Fibroblast of lung (primary cell): ENCODE measurements around the gene TFB2M. TPM values are rescaled to one million over a fixed set of nuclear protein-coding genes. Genes with fewer than 3 reads are reported as not detected.
A peak's percentile ranks its signal among the peaks of the same experiment; 100 is the strongest.
"Not testable (repeated sequence)": the region's sequence is repeated elsewhere in the genome, so short reads cannot be mapped to it uniquely, and the experiment has no call there.

Source experiments
- DNase-seq, 2 donors: peaks; one replicate each; pipeline versions ENCODE4 v3.0.0 to v3.0.0-alpha.2; 2010; ENCODE audit warnings: low read depth in 2 of 2
- H2AFZ ChIP-seq: 2 replicates; pipeline ENCODE4 v1.5.1; 2012; ENCODE audit warnings: low read length, control low read depth, inconsistent platforms
- H3K27ac ChIP-seq: 2 replicates; pipeline ENCODE4 v1.5.1; 2011; ENCODE audit warnings: low read length, control low read depth; ENCODE audit not compliant: insufficient read depth
- H3K27me3 ChIP-seq: 2 replicates; pipeline ENCODE4 v1.5.1; 2011; ENCODE audit warnings: mild to moderate bottlenecking, low read length; ENCODE audit not compliant: control insufficient read depth, insufficient read depth
- H3K36me3 ChIP-seq: 2 replicates; pipeline ENCODE4 v1.5.1; 2011; ENCODE audit warnings: low read length; ENCODE audit not compliant: control insufficient read depth, insufficient read depth
- H3K4me1 ChIP-seq: 2 replicates; pipeline ENCODE4 v1.5.1; 2011; ENCODE audit warnings: low read length; ENCODE audit not compliant: control insufficient read depth, insufficient read depth; ENCODE audit errors: extremely low read depth
- H3K4me2 ChIP-seq: 2 replicates; pipeline ENCODE4 v1.5.1; 2011; ENCODE audit warnings: low read length, control low read depth; ENCODE audit not compliant: insufficient read depth; ENCODE audit errors: extremely low read depth
- H3K4me3 ChIP-seq, 4 experiments: fragments of 200-600 bp in 1 of 4; sonication (generic) in 1 of 4; replicated peaks in 1 of 4; 2 replicates each; pipeline ENCODE4 v1.5.1; 2011 to 2016; ENCODE audit warnings: low read length in 4 of 4, low read depth in 3 of 4, mild to moderate bottlenecking in 3 of 4, control low read depth in 2 of 4, inconsistent platforms in 1 of 4, mixed read lengths in 1 of 4; ENCODE audit not compliant: insufficient read depth in 1 of 4; ENCODE audit errors: control extremely low read depth in 1 of 4
- H3K79me2 ChIP-seq: 2 replicates; pipeline ENCODE4 v1.5.1; 2012; ENCODE audit warnings: mild to moderate bottlenecking, low read length, inconsistent platforms; ENCODE audit not compliant: control insufficient read depth, insufficient read depth
- H3K9ac ChIP-seq: 2 replicates; pipeline ENCODE4 v1.5.1; 2011; ENCODE audit warnings: mild to moderate bottlenecking, low read length, control low read depth; ENCODE audit not compliant: insufficient read depth
- H3K9me3 ChIP-seq: 2 replicates; pipeline ENCODE4 v1.5.1; 2012; ENCODE audit warnings: low read depth, low read length; ENCODE audit not compliant: control insufficient read depth, insufficient read depth
- H4K20me1 ChIP-seq: 2 replicates; pipeline ENCODE4 v1.5.1; 2011; ENCODE audit warnings: low read length; ENCODE audit not compliant: control insufficient read depth, insufficient read depth; ENCODE audit errors: extremely low read depth
- CTCF ChIP-seq, 2 donors: IDR thresholded peaks in 1 of 2; conservative IDR thresholded peaks in 1 of 2; 1 replicate in 1 of 2; 2 replicates in 1 of 2; pipeline ENCODE4 v1.5.1; 2011 to 2012; ENCODE audit warnings: low read length in 2 of 2, control low read depth in 1 of 2, inconsistent platforms in 1 of 2, low read depth in 1 of 2, mild to moderate bottlenecking in 1 of 2
- EZH2 ChIP-seq: IDR thresholded peaks from 2 replicates; pipeline ENCODE4 v1.5.1; 2012; ENCODE audit warnings: low read length, control low read depth, mild to moderate bottlenecking; ENCODE audit errors: missing control alignments
- polyA plus RNA-seq, 2 donors: library from polyadenylated mRNA; depleted of rRNA in 1 of 2; stranded (reverse) in 1 of 2; unstranded in 1 of 2; fragments of >200 nt; gene quantifications; 2 replicates each; pipeline ENCODE4 v1.2.1, GENCODE V29; 2011 to 2012; ENCODE audit warnings: missing spikeins in 1 of 2
- total RNA-seq: library from RNA; depleted of rRNA; stranded (reverse); fragments of >200 nt; gene quantifications from 2 replicates; pipeline ENCODE4 v1.2.1, GENCODE V29; 2014

The TFB2M gene
- total and polyA plus RNA-seq, 2 donors (not counting 1 experiment from before 2014, with no cell fraction given): 15.9 to 20.1 TPM

- no peak for DNase-seq
- Histone ChIP-seq H3K36me3 (peaks cover 3% of the 10 kb centered on the region), H3K79me2 (peaks cover 58% of the 10 kb centered on the region), H2AFZ (no peak overlapping the region), H3K4me2 (peak overlapping the region; percentile 75), H3K9ac (peak overlapping the region; percentile 70), H4K20me1 (no peaks in the 10 kb centered on the region), H3K27me3 (no peaks in the 10 kb centered on the region), H3K4me1 (peaks cover 7% of the 10 kb centered on the region), H3K27ac (peak overlapping the region; percentile 42), H3K4me3 (peak overlapping the region; percentile 72 to 99 (median 90)), H3K9me3 (no peaks in the 10 kb centered on the region)
- no peak for TF ChIP-seq CTCF (conservative IDR thresholded peaks at IDR 0.05 in 1 of 2, IDR thresholded peaks at IDR 0.05 in 1 of 2; ENCODE audit: low read depth in 1 of 2, low read length in 2 of 2)
- TF ChIP-seq EZH2: no peak
Measured at GRCh38 chr1:246564839-246565750, 966 bp downstream of the TFB2M start.

GRCh38 chr1:246560833-246561232 is 5.2 kb downstream of the TFB2M start:
- not testable (repeated sequence) for H3K4me3 ChIP-seq, H3K36me3 ChIP-seq, H3K9ac ChIP-seq, H2AFZ ChIP-seq, DNase-seq, H3K27ac ChIP-seq, H3K4me1 ChIP-seq, H3K27me3 ChIP-seq, H4K20me1 ChIP-seq, H3K4me2 ChIP-seq, H3K9me3 ChIP-seq
- H3K79me2 ChIP-seq: peaks cover 24% of the 10 kb centered on the region

GRCh38 chr1:246559310-246559709 is 6.8 kb downstream of the TFB2M start:
- H2AFZ ChIP-seq: no peak overlapping the region
- TF ChIP-seq CTCF (conservative IDR thresholded peaks at IDR 0.05 in 1 of 2, IDR thresholded peaks at IDR 0.05 in 1 of 2; ENCODE audit: low read depth in 1 of 2, low read length in 2 of 2) (no peak), EZH2 (no peak)
- H3K4me1 ChIP-seq: no peaks in the 10 kb centered on the region
- H3K36me3 ChIP-seq: peaks cover 6% of the 10 kb centered on the region
- no peaks in the 10 kb centered on the region for H3K27me3 ChIP-seq
- H3K9me3 ChIP-seq: no peaks in the 10 kb centered on the region
- no peaks in the 10 kb centered on the region for H4K20me1 ChIP-seq
- H3K9ac ChIP-seq: no peak overlapping the region
- no peak overlapping the region for H3K27ac ChIP-seq
- no peak overlapping the region for H3K4me2 ChIP-seq
- no peak overlapping the region for H3K4me3 ChIP-seq
- peaks cover 11% of the 10 kb centered on the region for H3K79me2 ChIP-seq
- no peak for DNase-seq
